Colonic mucosa (tissue), 4 donors: ENCODE data around the gene LRMDA. TPM values are rescaled to one million over a fixed set of nuclear protein-coding genes. Genes with fewer than 3 reads are reported as not detected.

Experiments
- DNase-seq: peaks from one replicate; pipeline ENCODE4 v3.0.0-alpha.2; 2020
- H3K27ac ChIP-seq: fragments of 200-600 bp; one replicate; pipeline ENCODE4 v1.8.0; 2021
- H3K27me3 ChIP-seq: fragments of 200-600 bp; one replicate; pipeline ENCODE4 v1.8.0; 2021
- H3K36me3 ChIP-seq: fragments of 200-600 bp; one replicate; pipeline ENCODE4 v1.8.0; 2021
- H3K4me1 ChIP-seq: fragments of 200-600 bp; one replicate; pipeline ENCODE4 v1.8.0; 2021; ENCODE audit warnings: mild to moderate bottlenecking
- H3K4me3 ChIP-seq: fragments of 200-600 bp; one replicate; pipeline ENCODE4 v1.8.0; 2021
- H3K9ac ChIP-seq, 2 donors: one replicate each; pipeline ENCODE4 v1.7.0; 2013; ENCODE audit warnings: control low read depth in 2 of 2, low read depth in 2 of 2, low read length in 2 of 2
- H3K9me3 ChIP-seq: fragments of 200-600 bp; one replicate; pipeline ENCODE4 v1.8.0; 2021
- intact Hi-C: fragments of 100-400 bp; cut with DNase I; formaldehyde crosslinking; loops from one replicate; pipeline ENCODE4 v1.14.1; 2022
- total RNA-seq, 2 donors: library from RNA; stranded (reverse); fragmentation: NEBNext Ultra II Directional in 1 of 2; extraction: Animal tissue kit (Norgen Biotek cat#: 25700) in 1 of 2; gene quantifications; one replicate each; pipeline ENCODE4 v1.2.1, GENCODE V29; 2021
- TF ChIP-seq, protein P1 (sequence below): fragments of 200-600 bp; IDR thresholded peaks from one replicate; pipeline ENCODE4 v1.8.0; 2022; ENCODE audit warnings: antibody characterized with exemption, mild to moderate bottlenecking
- donor health status: healthy.
- donor health status: DM: no; HTN: no; CAD: no.
- donor health status: DM: no; HTN: no; CAD: no.

LRMDA gene
- total RNA-seq, 2 donors from 2014 or later, result 2.5 to 5.2 TPM

DNA sequence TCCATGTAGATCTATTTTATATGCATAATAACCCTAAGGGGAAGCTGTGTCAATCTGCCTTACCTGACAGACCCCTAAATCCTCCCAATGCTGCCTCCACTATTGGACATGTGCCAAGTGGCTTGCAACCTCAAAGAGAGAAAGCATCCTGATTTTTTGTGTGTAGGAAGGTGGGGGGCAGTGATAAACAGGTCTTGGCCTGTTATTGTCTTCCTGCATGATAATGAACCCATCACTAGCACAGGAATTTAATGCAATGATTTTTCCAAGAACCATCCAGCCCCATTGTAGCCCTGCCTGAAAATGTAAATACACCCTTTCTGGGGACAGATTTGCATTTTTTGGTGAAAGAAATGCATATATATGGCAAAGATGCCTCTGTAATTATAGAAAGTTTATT lies 850.2 kb downstream of the LRMDA start:
- TF ChIP-seq, protein P1, sequence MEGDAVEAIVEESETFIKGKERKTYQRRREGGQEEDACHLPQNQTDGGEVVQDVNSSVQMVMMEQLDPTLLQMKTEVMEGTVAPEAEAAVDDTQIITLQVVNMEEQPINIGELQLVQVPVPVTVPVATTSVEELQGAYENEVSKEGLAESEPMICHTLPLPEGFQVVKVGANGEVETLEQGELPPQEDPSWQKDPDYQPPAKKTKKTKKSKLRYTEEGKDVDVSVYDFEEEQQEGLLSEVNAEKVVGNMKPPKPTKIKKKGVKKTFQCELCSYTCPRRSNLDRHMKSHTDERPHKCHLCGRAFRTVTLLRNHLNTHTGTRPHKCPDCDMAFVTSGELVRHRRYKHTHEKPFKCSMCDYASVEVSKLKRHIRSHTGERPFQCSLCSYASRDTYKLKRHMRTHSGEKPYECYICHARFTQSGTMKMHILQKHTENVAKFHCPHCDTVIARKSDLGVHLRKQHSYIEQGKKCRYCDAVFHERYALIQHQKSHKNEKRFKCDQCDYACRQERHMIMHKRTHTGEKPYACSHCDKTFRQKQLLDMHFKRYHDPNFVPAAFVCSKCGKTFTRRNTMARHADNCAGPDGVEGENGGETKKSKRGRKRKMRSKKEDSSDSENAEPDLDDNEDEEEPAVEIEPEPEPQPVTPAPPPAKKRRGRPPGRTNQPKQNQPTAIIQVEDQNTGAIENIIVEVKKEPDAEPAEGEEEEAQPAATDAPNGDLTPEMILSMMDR, result no peak
- no peaks in the 10 kb centered on the region for H3K36me3 ChIP-seq
- no peaks in the 10 kb centered on the region for H3K27me3 ChIP-seq
- no peaks in the 10 kb centered on the region for H3K9me3 ChIP-seq
- intact Hi-C loops, result no loop called here
- no peak overlapping the region for H3K9ac ChIP-seq
- H3K4me3 ChIP-seq, result no peak overlapping the region
- no peak for DNase-seq
- no peak overlapping the region for H3K27ac ChIP-seq
- H3K4me1 ChIP-seq, result no peaks in the 10 kb centered on the region

DNA sequence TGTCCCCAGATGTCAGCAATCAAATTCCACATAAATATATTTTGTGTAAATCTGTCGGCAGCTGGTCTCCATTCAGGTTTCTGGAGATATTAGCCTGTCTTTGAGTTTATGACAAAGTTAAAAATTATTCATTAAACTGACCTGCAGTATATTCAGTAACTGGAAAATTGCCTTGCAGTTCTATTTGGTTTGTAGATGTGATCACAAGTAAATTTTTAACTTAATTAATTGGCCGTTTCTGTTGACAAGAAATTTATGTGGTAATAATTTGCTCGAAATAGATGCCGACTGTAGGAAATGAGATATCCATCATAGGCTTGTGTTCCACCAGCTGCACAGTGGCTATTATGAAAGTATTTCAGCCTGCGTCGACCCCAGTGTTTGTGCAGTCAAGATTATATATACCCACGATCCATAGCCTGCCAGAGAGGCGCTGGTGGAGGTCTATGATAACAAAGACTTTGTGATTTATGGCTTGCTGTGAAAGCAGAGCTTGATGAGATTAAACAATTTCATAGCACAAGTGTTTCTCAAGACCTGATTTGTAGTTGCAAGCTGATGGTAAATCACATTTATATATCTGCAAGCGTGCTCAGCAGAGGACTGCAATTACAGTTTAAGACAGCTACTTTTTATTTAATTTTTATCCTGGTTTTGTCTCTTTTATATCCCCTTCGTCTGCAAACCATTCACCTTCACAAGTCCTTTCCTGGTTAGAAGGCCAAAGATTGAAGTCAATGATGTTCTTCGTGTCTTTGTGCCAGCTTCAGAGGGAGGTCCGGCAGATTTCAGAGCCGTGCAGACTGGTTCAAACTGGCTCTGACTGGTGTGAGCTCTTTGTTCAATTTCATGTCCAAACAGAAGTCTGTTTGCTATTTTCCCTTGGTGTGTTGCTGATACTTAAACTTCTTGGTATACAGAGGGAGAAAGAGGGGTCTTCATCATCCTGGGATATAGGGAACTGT lies 850.9 kb downstream of the LRMDA start:
- no peaks in the 10 kb centered on the region for H3K9me3 ChIP-seq
- no peaks in the 10 kb centered on the region for H3K36me3 ChIP-seq
- DNase-seq, result no peak
- no peaks in the 10 kb centered on the region for H3K4me1 ChIP-seq
- H3K27ac ChIP-seq, result no peak overlapping the region
- intact Hi-C loops, result no loop called here
- H3K4me3 ChIP-seq, result no peak overlapping the region
- no peaks in the 10 kb centered on the region for H3K27me3 ChIP-seq
- TF ChIP-seq, protein P1, result no peak
- no peak overlapping the region for H3K9ac ChIP-seq

DNA sequence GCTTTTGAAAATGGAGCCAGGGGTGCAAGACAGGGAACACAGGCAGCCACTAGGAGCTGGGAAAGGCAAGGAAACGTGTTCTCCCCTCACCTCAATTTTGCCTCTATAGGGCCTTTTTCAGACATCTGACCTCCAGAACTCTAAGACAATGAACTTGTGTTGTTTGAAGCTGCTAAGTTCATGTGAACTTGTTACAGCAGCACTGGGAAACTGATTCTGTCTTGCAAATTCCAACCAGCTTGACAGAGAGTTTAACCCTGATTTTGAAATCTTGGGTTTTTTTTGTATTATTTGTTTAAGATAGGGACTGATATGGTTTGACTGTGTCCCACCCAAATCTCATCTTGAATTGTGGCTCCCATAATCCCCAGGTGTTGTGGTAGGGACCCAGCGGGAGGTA lies 852.9 kb downstream of the LRMDA start:
- Histone ChIP-seq H3K4me3 (no peak overlapping the region), H3K9ac (no peak overlapping the region), H3K9me3 (no peaks in the 10 kb centered on the region), H3K27me3 (no peaks in the 10 kb centered on the region), H3K36me3 (no peaks in the 10 kb centered on the region), H3K27ac (no peak overlapping the region), H3K4me1 (no peaks in the 10 kb centered on the region)
- DNase-seq, result no peak
- intact Hi-C loops, result no loop called here
- TF ChIP-seq, protein P1, result no peak

DNA sequence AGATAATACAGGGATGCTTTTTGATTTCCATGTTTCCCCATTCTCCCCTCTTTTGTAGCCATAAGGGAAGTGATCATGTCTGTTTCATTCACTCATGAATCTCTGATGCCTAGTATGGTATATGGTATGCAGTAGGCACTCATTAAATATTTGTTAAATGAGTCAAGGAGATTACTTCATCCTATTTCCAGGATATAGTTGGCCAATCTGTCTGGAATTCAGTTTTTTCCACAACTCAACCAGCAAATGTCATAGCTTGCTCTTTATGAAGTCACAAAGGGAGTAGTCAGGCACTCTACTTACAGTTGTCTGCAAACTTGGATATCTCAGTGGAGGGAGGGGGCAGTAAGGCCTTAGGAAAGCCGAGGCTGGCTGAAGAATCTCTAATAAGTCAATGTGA lies 853.6 kb downstream of the LRMDA start:
- Histone ChIP-seq H3K9me3 (no peaks in the 10 kb centered on the region), H3K9ac (no peak overlapping the region), H3K27ac (no peak overlapping the region), H3K4me1 (no peaks in the 10 kb centered on the region), H3K36me3 (no peaks in the 10 kb centered on the region), H3K27me3 (no peaks in the 10 kb centered on the region), H3K4me3 (no peak overlapping the region)
- intact Hi-C loops, result no loop called here
- TF ChIP-seq, protein P1, result no peak
- no peak for DNase-seq

DNA sequence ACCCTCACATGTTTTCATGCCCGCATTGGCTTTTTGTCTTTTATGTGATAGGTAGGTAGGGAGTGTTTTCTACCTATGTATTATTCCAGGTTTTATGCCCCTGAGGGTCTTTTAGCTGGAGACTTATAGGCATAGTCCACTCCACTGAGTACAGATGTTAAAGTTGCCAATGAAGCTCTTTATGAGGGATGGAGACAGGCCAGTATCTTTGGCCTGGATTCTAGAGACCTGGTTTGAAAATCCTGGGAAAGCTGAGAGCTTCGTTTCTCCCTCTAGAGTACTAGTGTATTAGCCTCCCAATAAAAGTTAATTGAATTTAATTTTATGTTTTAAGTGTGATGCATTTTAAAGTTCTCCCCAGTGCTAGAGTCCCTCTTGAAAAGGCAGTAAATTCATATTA lies 854.1 kb downstream of the LRMDA start:
- Histone ChIP-seq H3K4me3 (no peak overlapping the region), H3K27me3 (no peaks in the 10 kb centered on the region), H3K4me1 (no peaks in the 10 kb centered on the region), H3K9ac (no peak overlapping the region), H3K36me3 (no peaks in the 10 kb centered on the region), H3K9me3 (no peaks in the 10 kb centered on the region), H3K27ac (no peak overlapping the region)
- intact Hi-C loops, result no loop called here
- TF ChIP-seq, protein P1, result no peak
- no peak for DNase-seq
